Astrocyte (in vitro differentiated cells and primary cell): ENCODE results near the gene CDKN1B.

Experiments
- CTCF ChIP-seq: IDR thresholded peaks from 2 replicates; pipeline ENCODE4 v1.5.1; 2011; ENCODE audit warnings: low read depth, mild to moderate bottlenecking, inconsistent platforms, low read length, moderate library complexity; ENCODE audit not compliant: insufficient read depth
- EZH2 ChIP-seq: IDR thresholded peaks from 2 replicates; pipeline ENCODE4 v1.6.1; 2012; ENCODE audit warnings: mild to moderate bottlenecking, low read length, inconsistent platforms; ENCODE audit not compliant: insufficient read depth

DNA sequence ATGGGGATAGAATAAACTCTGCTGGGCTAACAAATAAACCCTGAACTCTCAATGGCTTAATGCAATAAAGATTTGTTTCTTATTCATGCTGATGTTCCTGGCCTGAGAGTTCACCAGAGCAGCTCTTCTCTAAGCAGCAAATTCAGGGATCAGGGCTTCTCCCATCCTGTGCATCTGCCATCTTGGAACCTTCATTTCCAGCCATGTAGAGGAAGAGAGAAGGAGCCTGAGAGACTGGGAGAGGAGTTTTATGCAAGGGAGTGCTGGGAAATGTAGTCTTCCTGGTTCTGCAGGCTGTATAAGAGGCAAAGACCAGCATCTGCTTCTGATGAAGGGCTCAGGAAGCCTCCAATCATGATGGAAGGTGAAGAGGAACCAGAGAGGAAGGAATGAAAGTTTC, 47.7 kb downstream of the CDKN1B start:
- no peak for TF ChIP-seq EZH2
- no peak for TF ChIP-seq CTCF
